22Rv1 (cell line): ENCODE measurements around the gene ATXN1.

Source experiments
- CTCF ChIP-seq: fragments of 450-650 bp; IDR thresholded peaks from 2 replicates; pipeline ENCODE4 v1.5.1; 2017; ENCODE audit warnings: mild to moderate bottlenecking
- ZFX ChIP-seq: fragments of 450-650 bp; IDR thresholded peaks from 2 replicates; pipeline ENCODE4 v1.6.1; 2017; ENCODE audit warnings: antibody characterized with exemption, borderline replicate concordance

GRCh38 chr6:16274885-16275589 is 486.2 kb downstream of the ATXN1 start:
- no peak for TF ChIP-seq CTCF
- no peak for TF ChIP-seq ZFX
